A549 (cell line): ENCODE data around the gene GRIA1. TPM values are rescaled to one million over a fixed set of nuclear protein-coding genes. Genes with fewer than 3 reads are reported as not detected.

Source experiments
- ATAC-seq, 2 experiments: fragments of 200-7000 bp in 1 of 2; fragments of >200 bp in 1 of 2; cut with Nextera tagmentation in 1 of 2; cut with Tn5 transposase in 1 of 2; 3 replicates each; pipeline versions ENCODE4 v1.8.0 to v1.9.1; 2018 to 2020; ENCODE audit warnings: mild to moderate bottlenecking in 1 of 2, moderate library complexity in 1 of 2
- CTCF ChIA-PET: fragments of 300-600 bp; sonication (Branson Sonifier 250); formaldehyde crosslinking; extraction: SDS; loops from one replicate; lab custom pipeline; 2021; ENCODE audit warnings: antibody characterized with exemption, inconsistent platforms; lab: Yijun Ruan, JAX
- POLR2A ChIA-PET: fragments of 350-600 bp; formaldehyde crosslinking; extraction: SDS; loops from one replicate; lab custom pipeline; 2021; ENCODE audit warnings: antibody characterized with exemption, inconsistent platforms; lab: Yijun Ruan, JAX
- DNase-seq, 2 experiments: peaks; one replicate each; pipeline versions ENCODE4 v3.0.0 to v3.0.0-alpha.2; 2011 to 2016; ENCODE audit warnings: low read depth in 1 of 2, low spot score in 1 of 2
- FAIRE-seq: peaks from 2 replicates; lab custom pipeline; 2011; peaks lifted over from hg19 to GRCh38; lab: Jason Lieb, UNC
- H3K27ac ChIP-seq, 2 experiments: fragments of >200 bp; sonication (Bioruptor Twin); formaldehyde crosslinking; 3 replicates each; pipeline ENCODE4 v1.5.1; 2016 to 2017
- H3K4me1 ChIP-seq: fragments of >200 bp; sonication (Bioruptor Twin); formaldehyde crosslinking; 3 replicates; pipeline ENCODE4 v1.6.1; 2016
- H3K4me2 ChIP-seq: fragments of >200 bp; sonication (Bioruptor Twin); formaldehyde crosslinking; 3 replicates; pipeline ENCODE4 v1.6.1; 2016
- H3K4me3 ChIP-seq: fragments of >200 bp; sonication (Bioruptor Twin); formaldehyde crosslinking; 3 replicates; pipeline ENCODE4 v1.5.1; 2016
- H3K9me3 ChIP-seq: fragments of >200 bp; sonication (Bioruptor Twin); formaldehyde crosslinking; 3 replicates; pipeline ENCODE4 v1.6.1; 2016
- CBX2 ChIP-seq: fragments of 200-600 bp; sonication (generic); IDR thresholded peaks from 2 replicates; pipeline ENCODE4 v1.6.1; 2016; ENCODE audit warnings: low read depth, mild to moderate bottlenecking, borderline replicate concordance
- CBX8 ChIP-seq: fragments of 200-600 bp; sonication (generic); IDR thresholded peaks from 2 replicates; pipeline ENCODE4 v1.6.1; 2016
- CHD4 ChIP-seq: fragments of 200-600 bp; sonication (generic); IDR thresholded peaks from 2 replicates; pipeline ENCODE4 v1.6.1; 2016; ENCODE audit warnings: antibody characterized with exemption, mild to moderate bottlenecking, borderline replicate concordance
- EHF ChIP-seq: fragments of 250-450 bp; sonication (Bioruptor Pico); IDR thresholded peaks from 2 replicates; pipeline ENCODE4 v1.5.0; 2020; ENCODE audit warnings: mild to moderate bottlenecking
- EP300 ChIP-seq, 2 experiments: fragments of >200 bp; sonication (Bioruptor Twin); formaldehyde crosslinking; IDR thresholded peaks; 2 replicates in 1 of 2; 3 replicates in 1 of 2; pipeline ENCODE4 v1.6.1; 2016 to 2017
- FOSB ChIP-seq: fragments of 250-450 bp; sonication (Bioruptor Pico); IDR thresholded peaks from 2 replicates; pipeline ENCODE4 v1.5.0; 2020; ENCODE audit warnings: mild to moderate bottlenecking, moderate library complexity
- FOSL2 ChIP-seq, 2 experiments: fragments of 450-650 bp in 1 of 2; fragments of >200 bp in 1 of 2; sonication (Bioruptor Twin) in 1 of 2; formaldehyde crosslinking; IDR thresholded peaks; 2 replicates each; pipeline versions ENCODE4 v1.5.0 to v1.6.1; 2016 to 2020; ENCODE audit warnings: mild to moderate bottlenecking in 1 of 2, moderate library complexity in 1 of 2
- FOXS1 ChIP-seq: fragments of 250-450 bp; sonication (Bioruptor Pico); IDR thresholded peaks from 2 replicates; pipeline ENCODE4 v1.5.0; 2020; ENCODE audit warnings: mild to moderate bottlenecking, moderate library complexity
- GATA3 ChIP-seq: IDR thresholded peaks from 2 replicates; pipeline ENCODE4 v1.6.1; 2012; ENCODE audit warnings: borderline replicate concordance
- HDAC2 ChIP-seq: fragments of 200-600 bp; sonication (generic); IDR thresholded peaks from 2 replicates; pipeline ENCODE4 v1.6.1; 2016
- HEYL ChIP-seq: fragments of 250-450 bp; sonication (Bioruptor Pico); IDR thresholded peaks from 2 replicates; pipeline ENCODE4 v1.8.0; 2021; ENCODE audit warnings: mild to moderate bottlenecking, moderate library complexity
- HOXB5 ChIP-seq: fragments of 250-450 bp; sonication (Bioruptor Pico); IDR thresholded peaks from 2 replicates; pipeline ENCODE4 v1.5.0; 2020; ENCODE audit warnings: mild to moderate bottlenecking, moderate library complexity
- JUN ChIP-seq, 2 experiments: fragments of >200 bp; sonication (Bioruptor Twin); formaldehyde crosslinking; IDR thresholded peaks; 2 replicates in 1 of 2; 3 replicates in 1 of 2; pipeline ENCODE4 v1.6.1; 2016 to 2017
- NR3C1 ChIP-seq: fragments of >200 bp; sonication (Bioruptor Twin); formaldehyde crosslinking; IDR thresholded peaks from 3 replicates; pipeline ENCODE4 v1.6.1; 2017
- POLR2A ChIP-seq: IDR thresholded peaks from 2 replicates; pipeline ENCODE4 v1.6.1; 2012; ENCODE audit warnings: mild to moderate bottlenecking, low read length
- POLR2AphosphoS2 ChIP-seq: conservative IDR thresholded peaks from 2 replicates; pipeline ENCODE4 v1.6.1; 2012; ENCODE audit warnings: low read length, improper control_type of control experiment, inconsistent platforms
- RAD21 ChIP-seq, 2 experiments: fragments of >200 bp in 1 of 2; sonication (Bioruptor Twin) in 1 of 2; formaldehyde crosslinking in 1 of 2; IDR thresholded peaks in 1 of 2; conservative IDR thresholded peaks in 1 of 2; 2 replicates in 1 of 2; 3 replicates in 1 of 2; pipeline ENCODE4 v1.6.1; 2012 to 2018; ENCODE audit warnings: inconsistent platforms in 1 of 2
- RARB ChIP-seq: fragments of 250-450 bp; sonication (Bioruptor Pico); IDR thresholded peaks from 2 replicates; pipeline ENCODE4 v1.8.0; 2021; ENCODE audit warnings: mild to moderate bottlenecking, moderate library complexity
- RCOR1 ChIP-seq: fragments of 150-350 bp; IDR thresholded peaks from 2 replicates; pipeline ENCODE4 v1.6.1; 2014; ENCODE audit warnings: antibody characterized with exemption, low read length, low read depth
- RFX5 ChIP-seq: fragments of 450-650 bp; IDR thresholded peaks from 2 replicates; pipeline ENCODE4 v1.7.1; 2014; ENCODE audit warnings: antibody characterized with exemption, mild to moderate bottlenecking, moderate library complexity
- RNF2 ChIP-seq: fragments of 200-600 bp; sonication (generic); IDR thresholded peaks from 2 replicates; pipeline ENCODE4 v1.6.1; 2016; ENCODE audit warnings: low read depth, mild to moderate bottlenecking, antibody characterized with exemption, moderate library complexity, borderline replicate concordance
- SREBF2 ChIP-seq: fragments of 450-650 bp; IDR thresholded peaks from 2 replicates; pipeline ENCODE4 v1.6.1; 2014; ENCODE audit warnings: mild to moderate bottlenecking, moderate library complexity
- TP53 ChIP-seq: fragments of 250-450 bp; sonication (Bioruptor Pico); IDR thresholded peaks from 2 replicates; pipeline ENCODE4 v1.5.0; 2021; ENCODE audit warnings: mild to moderate bottlenecking, moderate library complexity
- ZC3H11A ChIP-seq: fragments of 450-650 bp; IDR thresholded peaks from 2 replicates; pipeline ENCODE4 v1.6.1; 2014; ENCODE audit warnings: antibody characterized with exemption, mild to moderate bottlenecking
- ZNF302 ChIP-seq: fragments of 250-450 bp; sonication (Bioruptor Pico); IDR thresholded peaks from 2 replicates; pipeline ENCODE4 v1.9.0; 2021; ENCODE audit warnings: inconsistent platforms, mild to moderate bottlenecking, moderate library complexity
- ZSCAN20 ChIP-seq: fragments of 250-450 bp; sonication (Bioruptor Pico); IDR thresholded peaks from 2 replicates; pipeline ENCODE4 v1.8.0; 2022; ENCODE audit warnings: mild to moderate bottlenecking, moderate library complexity
- WGBS: methylation state at CpG from one replicate; pipeline ENCODE4 v1.1.6; 2017; ENCODE audit errors: missing lambda C conversion rate; 5-methylcytosine and 5-hydroxymethylcytosine counted together
- polyA plus RNA-seq, 4 experiments: library from polyadenylated mRNA; depleted of rRNA in 3 of 4; stranded (reverse); fragments of >200 nt; fragmentation: RNase III in 1 of 4; extraction: RNeasy Plus Mini Kit Qiagen cat#74134 plus additional on column Dnase treatment in 1 of 4; gene quantifications; 2 replicates in 3 of 4; 3 replicates in 1 of 4; pipeline ENCODE4 v1.2.3, GENCODE V29; 2011 to 2017
- TF ChIP-seq, protein P1 (sequence below): fragments of >200 bp; sonication (Bioruptor Twin); formaldehyde crosslinking; IDR thresholded peaks from 3 replicates; pipeline ENCODE4 v1.5.1; 2016

Gene GRIA1
- polyA plus RNA-seq, 2 of the 4 experiments (the other 2 are of a cell fraction) = not detected

- ChIA-PET POLR2A (no interaction called here), CTCF (no interaction called here)
- TF ChIP-seq, protein P1, sequence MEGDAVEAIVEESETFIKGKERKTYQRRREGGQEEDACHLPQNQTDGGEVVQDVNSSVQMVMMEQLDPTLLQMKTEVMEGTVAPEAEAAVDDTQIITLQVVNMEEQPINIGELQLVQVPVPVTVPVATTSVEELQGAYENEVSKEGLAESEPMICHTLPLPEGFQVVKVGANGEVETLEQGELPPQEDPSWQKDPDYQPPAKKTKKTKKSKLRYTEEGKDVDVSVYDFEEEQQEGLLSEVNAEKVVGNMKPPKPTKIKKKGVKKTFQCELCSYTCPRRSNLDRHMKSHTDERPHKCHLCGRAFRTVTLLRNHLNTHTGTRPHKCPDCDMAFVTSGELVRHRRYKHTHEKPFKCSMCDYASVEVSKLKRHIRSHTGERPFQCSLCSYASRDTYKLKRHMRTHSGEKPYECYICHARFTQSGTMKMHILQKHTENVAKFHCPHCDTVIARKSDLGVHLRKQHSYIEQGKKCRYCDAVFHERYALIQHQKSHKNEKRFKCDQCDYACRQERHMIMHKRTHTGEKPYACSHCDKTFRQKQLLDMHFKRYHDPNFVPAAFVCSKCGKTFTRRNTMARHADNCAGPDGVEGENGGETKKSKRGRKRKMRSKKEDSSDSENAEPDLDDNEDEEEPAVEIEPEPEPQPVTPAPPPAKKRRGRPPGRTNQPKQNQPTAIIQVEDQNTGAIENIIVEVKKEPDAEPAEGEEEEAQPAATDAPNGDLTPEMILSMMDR = no peak
- TF ChIP-seq RARB (CRISPR knock-in tag) = no peak
- no peak for TF ChIP-seq RFX5
- no peak for TF ChIP-seq POLR2A
- no peak for TF ChIP-seq FOXS1 (CRISPR knock-in tag)
- no peak for TF ChIP-seq ZNF302 (CRISPR knock-in tag)
- TF ChIP-seq FOSL2 (IDR thresholded peaks at IDR 0.05) = no peak
- TF ChIP-seq FOSL2 (CRISPR knock-in tag; IDR thresholded peaks at IDR 0.05) = no peak
- no peak for TF ChIP-seq GATA3
- no peak for TF ChIP-seq SREBF2
- no peak for TF ChIP-seq POLR2AphosphoS2
- no peak for TF ChIP-seq TP53 (CRISPR knock-in tag)
- H3K4me3 ChIP-seq = no peak overlapping the region
- H3K9me3 ChIP-seq = no peaks in the 10 kb centered on the region
- FAIRE-seq (no peak), ATAC-seq (no peak), DNase-seq (no peak)
- H3K4me2 ChIP-seq = no peak overlapping the region
- H3K27ac ChIP-seq = no peak overlapping the region
- WGBS = 100% methylated on average over 1 of the region's 1 CpG
- H3K4me1 ChIP-seq = no peaks in the 10 kb centered on the region
Observed at GRCh38 chr5:153525536-153525935, 35.1 kb downstream of the GRIA1 start.

DNA sequence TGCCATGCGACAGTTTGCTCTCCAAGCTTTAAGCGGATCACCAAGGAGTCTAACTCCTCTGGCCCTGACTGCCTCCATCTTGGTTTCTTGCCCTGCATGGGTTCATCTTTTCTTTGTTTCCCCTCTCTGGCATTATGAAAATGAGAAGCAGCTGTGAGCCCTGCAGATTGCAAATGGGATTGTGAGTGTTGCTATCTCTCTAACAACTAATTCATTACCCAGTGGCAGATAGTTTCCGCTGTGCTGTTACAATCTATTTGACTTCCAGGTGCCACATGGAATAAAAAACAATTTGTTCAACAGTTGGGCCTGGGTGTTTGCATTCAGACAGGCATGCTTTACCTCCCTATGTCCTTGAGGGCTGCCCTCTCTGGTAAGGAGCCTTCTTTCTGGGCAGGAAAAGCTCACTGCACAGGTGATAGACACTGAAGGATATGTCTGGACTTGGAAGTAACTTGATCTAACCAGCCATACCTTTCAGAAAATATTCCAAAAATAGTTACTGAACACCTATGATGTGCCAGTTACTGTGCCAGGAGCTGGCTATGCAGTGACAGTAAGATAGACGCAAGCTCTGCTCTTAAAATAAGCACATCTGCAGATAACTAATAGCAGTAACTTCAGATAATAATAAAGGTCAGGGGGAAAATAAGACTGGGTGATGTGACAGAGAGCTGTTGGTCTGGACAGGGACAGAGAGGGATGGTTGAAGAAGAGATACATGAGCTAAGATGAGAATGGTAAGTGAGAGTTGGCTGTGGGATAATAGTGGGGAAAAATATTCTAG is 40.1 kb downstream of the GRIA1 start:
- no peak overlapping the region for H3K4me2 ChIP-seq

GRCh38 chr5:153533546-153533945 is 43.1 kb downstream of the GRIA1 start:
- TF ChIP-seq FOSB (CRISPR knock-in tag) (no peak), EP300 (IDR thresholded peaks at IDR 0.05) (no peak), CBX2 (no peak), JUN (IDR thresholded peaks at IDR 0.05) (no peak), ZC3H11A (no peak), POLR2AphosphoS2 (no peak), HDAC2 (no peak), CBX8 (no peak), FOXS1 (CRISPR knock-in tag) (no peak)
- TF ChIP-seq, protein P1 = no peak
- DNase-seq = no peak
- CTCF ChIA-PET = interaction anchor here (1.1 to 1.3 kb wide), 2 partner anchors 28 to 287 kb away, joined by 3 read pairs; no protein-coding TSS in a partner anchor
- Histone ChIP-seq H3K27ac (no peak overlapping the region), H3K4me3 (no peak overlapping the region), H3K4me2 (no peak overlapping the region), H3K9me3 (no peaks in the 10 kb centered on the region), H3K4me1 (no peaks in the 10 kb centered on the region)
- WGBS = 27% methylated on average over 1 of the region's 1 CpG
- ATAC-seq = no peak
- POLR2A ChIA-PET = no interaction called here
- no peak for FAIRE-seq

More for the DNA sequence above, 40.1 kb downstream of the GRIA1 start:
- H3K9me3 ChIP-seq = no peaks in the 10 kb centered on the region
- H3K4me1 ChIP-seq = no peaks in the 10 kb centered on the region
- TF ChIP-seq ZSCAN20 (CRISPR knock-in tag) (no peak), EHF (no peak), CHD4 (no peak), HEYL (CRISPR knock-in tag) (no peak), EP300 (IDR thresholded peaks at IDR 0.05) (no peak), JUN (IDR thresholded peaks at IDR 0.05) (no peak), POLR2A (no peak), RNF2 (no peak), HOXB5 (CRISPR knock-in tag) (no peak), CBX2 (no peak), NR3C1 (no peak), SREBF2 (no peak), RAD21 (conservative IDR thresholded peaks at IDR 0.05 in 1 of 2, IDR thresholded peaks at IDR 0.05 in 1 of 2) (no peak), RCOR1 (no peak)
- TF ChIP-seq, protein P1 = no peak
- H3K4me3 ChIP-seq = no peak overlapping the region
- CTCF ChIA-PET = interaction anchor here (1.1 kb wide), 1 partner anchor 9 kb away, joined by 4 read pairs; no protein-coding TSS in a partner anchor
- POLR2A ChIA-PET = no interaction called here
- WGBS = 62% methylated on average over 4 of the region's 4 CpGs
- no peak for FAIRE-seq
- H3K27ac ChIP-seq = no peak overlapping the region
- DNase-seq = no peak
- ATAC-seq = no peak
